SK-N-SH (cell line): ENCODE data around the gene HBEGF. TPM values are rescaled to one million over a fixed set of nuclear protein-coding genes. Genes with fewer than 3 reads are reported as not detected.

ENCODE experiments used
- CTCF ChIA-PET: fragments of 300-600, 350-600 bp; formaldehyde crosslinking; extraction: SDS; loops from one replicate; lab custom pipeline; 2021; lab: Yijun Ruan, JAX
- POLR2A ChIA-PET: fragments of 350-600 bp; sonication (Branson Sonifier 250); formaldehyde crosslinking; extraction: SDS; loops from one replicate; lab custom pipeline; 2020; ENCODE audit warnings: antibody characterized with exemption, inconsistent platforms; lab: Yijun Ruan, JAX
- DNase-seq: peaks from one replicate; pipeline ENCODE4 v3.0.0; 2012
- H2AFZ ChIP-seq: fragments of 200-600 bp; sonication (generic); 2 replicates; pipeline ENCODE4 v1.8.1; 2016; ENCODE audit warnings: antibody characterized with exemption, mild to moderate bottlenecking, low read depth
- H3F3A ChIP-seq: fragments of 200-600 bp; sonication (generic); replicated peaks from 2 replicates; pipeline ENCODE3; 2016; ENCODE audit warnings: antibody characterized with exemption, mild to moderate bottlenecking; ENCODE audit not compliant: insufficient read depth
- H3K27ac ChIP-seq, 2 experiments: fragments of 200-500 bp in 1 of 2; fragments of 200-600 bp in 1 of 2; sonication (Bioruptor generic) in 1 of 2; sonication (generic), shearing (Covaris generic) in 1 of 2; 2 replicates each; pipeline versions ENCODE4 v1.5.1 to v1.6.1; 2014 to 2016; ENCODE audit warnings: low read depth in 2 of 2, inconsistent platforms in 1 of 2, low read length in 1 of 2, mild to moderate bottlenecking in 1 of 2, mixed read lengths in 1 of 2
- H3K27me3 ChIP-seq: fragments of 200-600 bp; sonication (generic), shearing (Covaris generic); 2 replicates; pipeline ENCODE4 v1.6.1; 2016; ENCODE audit warnings: mixed run types; ENCODE audit not compliant: insufficient read depth
- H3K36me3 ChIP-seq, 2 experiments: fragments of 200-500 bp in 1 of 2; fragments of 200-600 bp in 1 of 2; sonication (Bioruptor generic) in 1 of 2; sonication (generic) in 1 of 2; replicated peaks in 1 of 2; 2 replicates each; pipeline versions ENCODE3 to v1.5.1; 2014 to 2016; ENCODE audit warnings: low read length in 1 of 2, mild to moderate bottlenecking in 1 of 2; ENCODE audit not compliant: insufficient read depth in 2 of 2, control insufficient read depth in 1 of 2
- H3K4me1 ChIP-seq, 2 experiments: fragments of 200-500 bp in 1 of 2; fragments of 200-600 bp in 1 of 2; sonication (Bioruptor generic) in 1 of 2; sonication (generic), shearing (Covaris generic) in 1 of 2; 2 replicates each; pipeline versions ENCODE4 v1.5.1 to v1.6.1; 2014 to 2016; ENCODE audit warnings: low read depth in 1 of 2, low read length in 1 of 2, mixed run types in 1 of 2; ENCODE audit not compliant: insufficient read depth in 2 of 2, control insufficient read depth in 1 of 2
- H3K4me2 ChIP-seq: fragments of 200-600 bp; sonication (generic), shearing (Covaris generic); 2 replicates; pipeline ENCODE4 v1.6.1; 2017; ENCODE audit warnings: mixed run types
- H3K4me3 ChIP-seq, 2 experiments: fragments of 200-500 bp in 1 of 2; fragments of 200-600 bp in 1 of 2; sonication (Bioruptor generic) in 1 of 2; sonication (generic), shearing (Covaris generic) in 1 of 2; 2 replicates each; pipeline versions ENCODE4 v1.5.1 to v1.8.1; 2014 to 2016; ENCODE audit warnings: low read depth in 2 of 2, inconsistent platforms in 1 of 2, low read length in 1 of 2, mild to moderate bottlenecking in 1 of 2, mixed read lengths in 1 of 2, moderate library complexity in 1 of 2
- H3K79me2 ChIP-seq: fragments of 200-600 bp; sonication (generic); 2 replicates; pipeline ENCODE4 v1.8.1; 2017; ENCODE audit warnings: mild to moderate bottlenecking; ENCODE audit not compliant: insufficient read depth
- H3K9ac ChIP-seq: fragments of 200-600 bp; sonication (generic); 2 replicates; pipeline ENCODE4 v1.6.1; 2017; ENCODE audit warnings: mixed run types
- H3K9me2 ChIP-seq: fragments of 200-600 bp; sonication (generic); 2 replicates; pipeline ENCODE4 v1.6.1; 2017; ENCODE audit warnings: mixed run types
- H3K9me3 ChIP-seq: fragments of 200-600 bp; sonication (generic); 2 replicates; pipeline ENCODE4 v1.6.1; 2017; ENCODE audit warnings: mixed run types, mild to moderate bottlenecking, moderate library complexity
- H4K20me1 ChIP-seq: fragments of 200-600 bp; sonication (generic); 2 replicates; pipeline ENCODE4 v1.6.1; 2017; ENCODE audit warnings: mild to moderate bottlenecking, mixed run types; ENCODE audit not compliant: insufficient read depth
- CHD2 ChIP-seq: fragments of 150-350 bp; IDR thresholded peaks from 2 replicates; pipeline ENCODE4 v1.6.1; 2018; ENCODE audit warnings: low read length; ENCODE audit not compliant: partially characterized antibody
- ELF1 ChIP-seq: IDR thresholded peaks from 2 replicates; pipeline ENCODE4 v1.4.0; 2012
- FOSL2 ChIP-seq: IDR thresholded peaks from 2 replicates; pipeline ENCODE4 v1.4.0; 2012; ENCODE audit warnings: low read depth, mild to moderate bottlenecking, moderate library complexity, borderline replicate concordance
- FOXJ3 ChIP-seq: sonication (generic); formaldehyde crosslinking; IDR thresholded peaks from 2 replicates; pipeline ENCODE4 v1.5.1; 2020; ENCODE audit warnings: mild to moderate bottlenecking, missing genetic modification reagents
- FOXM1 ChIP-seq: IDR thresholded peaks from 2 replicates; pipeline ENCODE4 v1.4.0; 2012; ENCODE audit warnings: low read depth, mild to moderate bottlenecking
- GABPA ChIP-seq: IDR thresholded peaks from 2 replicates; pipeline ENCODE4 v1.4.0; 2012; ENCODE audit warnings: low read depth, mild to moderate bottlenecking
- GATA2 ChIP-seq: sonication (generic); formaldehyde crosslinking; IDR thresholded peaks from 2 replicates; pipeline ENCODE4 v1.5.0; 2020; ENCODE audit warnings: mild to moderate bottlenecking, missing genetic modification reagents
- JUND ChIP-seq: IDR thresholded peaks from 2 replicates; pipeline ENCODE4 v1.4.0; 2012
- MEF2A ChIP-seq: IDR thresholded peaks from 2 replicates; pipeline ENCODE4 v1.4.0; 2012; ENCODE audit warnings: low read depth, borderline replicate concordance
- MXI1 ChIP-seq: IDR thresholded peaks from 2 replicates; pipeline ENCODE4 v1.6.1; 2012; ENCODE audit warnings: mild to moderate bottlenecking, low read depth, low read length, improper control_type of control experiment
- NRF1 ChIP-seq: IDR thresholded peaks from 2 replicates; pipeline ENCODE4 v1.6.1; 2012; ENCODE audit warnings: low read depth, mild to moderate bottlenecking, low read length
- RAD21 ChIP-seq: IDR thresholded peaks from 2 replicates; pipeline ENCODE4 v1.6.1; 2012; ENCODE audit warnings: mild to moderate bottlenecking, low read length
- RFX5 ChIP-seq: IDR thresholded peaks from 2 replicates; pipeline ENCODE4 v1.6.1; 2012; ENCODE audit warnings: mild to moderate bottlenecking, improper control_type of control experiment, low read length
- RXRA ChIP-seq: IDR thresholded peaks from 2 replicates; pipeline ENCODE4 v1.4.0; 2012; ENCODE audit warnings: low read depth, mild to moderate bottlenecking, borderline replicate concordance
- SIN3A ChIP-seq: IDR thresholded peaks from 2 replicates; pipeline ENCODE4 v1.6.1; 2012; ENCODE audit warnings: low read depth, mild to moderate bottlenecking, low read length, moderate library complexity, borderline replicate concordance
- SMC3 ChIP-seq: IDR thresholded peaks from 2 replicates; pipeline ENCODE4 v1.6.1; 2012; ENCODE audit warnings: low read depth, low read length, improper control_type of control experiment
- TAF1 ChIP-seq: IDR thresholded peaks from 2 replicates; pipeline ENCODE4 v1.6.1; 2012; ENCODE audit warnings: low read depth, mild to moderate bottlenecking, low read length, moderate library complexity, borderline replicate concordance
- TCF12 ChIP-seq: IDR thresholded peaks from 2 replicates; pipeline ENCODE4 v1.4.0; 2012
- TEAD4 ChIP-seq: IDR thresholded peaks from 2 replicates; pipeline ENCODE4 v1.4.0; 2012; ENCODE audit warnings: mild to moderate bottlenecking, borderline replicate concordance; ENCODE audit not compliant: insufficient read depth
- YY1 ChIP-seq: IDR thresholded peaks from 2 replicates; pipeline ENCODE4 v1.4.0; 2012; ENCODE audit warnings: low read depth, mild to moderate bottlenecking
- WGBS: methylation state at CpG from one replicate; pipeline ENCODE4 v1.1.6; 2017; ENCODE audit warnings: low lambda C conversion rate; 5-methylcytosine and 5-hydroxymethylcytosine counted together
- polyA plus RNA-seq, 3 experiments: library from polyadenylated mRNA; depleted of rRNA; stranded (reverse); fragments of >200 nt; gene quantifications; 2 replicates each; pipeline ENCODE4 v1.2.3, GENCODE V29; 2012
- TF ChIP-seq, protein P1 (sequence below): IDR thresholded peaks from 2 replicates; pipeline ENCODE4 v1.4.0; 2012; ENCODE audit warnings: low read depth, borderline replicate concordance
- TF ChIP-seq, protein P2 (sequence below): IDR thresholded peaks from 2 replicates; pipeline ENCODE4; 2012
- TF ChIP-seq, protein P3 (sequence below): IDR thresholded peaks from 2 replicates; pipeline ENCODE4 v1.4.0; 2012; ENCODE audit warnings: low read depth, borderline replicate concordance
- TF ChIP-seq, protein P4 (sequence below): fragments of 150-350 bp; IDR thresholded peaks from 2 replicates; pipeline ENCODE4 v1.6.1; 2016; ENCODE audit warnings: mild to moderate bottlenecking, low read depth, low read length
- TF ChIP-seq, protein P5 (sequence below): IDR thresholded peaks from 2 replicates; pipeline ENCODE4 v1.4.0; 2012; ENCODE audit warnings: low read depth

Gene HBEGF
- polyA plus RNA-seq, 1 of the 3 experiments (the other 2 are of a cell fraction): 59.8 TPM

DNA sequence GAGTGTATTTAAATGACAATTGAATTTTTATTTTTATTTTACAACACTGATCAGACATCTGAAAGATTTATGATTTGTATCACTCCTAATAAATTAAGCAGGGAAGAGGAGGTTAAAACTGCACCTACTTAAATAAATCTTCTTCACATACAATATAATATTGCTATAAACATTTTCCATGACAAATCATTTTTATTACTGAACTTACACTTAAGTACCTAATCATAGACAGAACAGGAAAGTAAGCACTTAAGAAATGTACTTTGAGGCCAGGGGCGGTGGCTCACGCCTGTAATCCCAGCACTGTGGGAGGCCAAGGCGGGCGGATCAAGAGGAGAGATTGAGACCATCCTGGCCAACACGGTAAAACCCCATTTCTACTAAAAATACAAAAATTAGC, 47.3 kb downstream of the HBEGF start:
- H3K4me3 ChIP-seq: no peak overlapping the region
- H3K36me3 ChIP-seq: peaks cover 3 to 15% of the 10 kb centered on the region in 2 experiments
- no peaks in the 10 kb centered on the region for H3K9me2 ChIP-seq
- POLR2A ChIA-PET: no interaction called here
- no peaks in the 10 kb centered on the region for H3K9me3 ChIP-seq
- CTCF ChIA-PET: interaction anchor here (1.5 kb wide), 1 partner anchor 53 kb away, joined by 4 read pairs; no protein-coding TSS in a partner anchor
- DNase-seq: no peak
- no peaks in the 10 kb centered on the region for H3K27me3 ChIP-seq
- no peak overlapping the region for H2AFZ ChIP-seq
- no peak for TF ChIP-seq FOXM1
- TF ChIP-seq GABPA: no peak
- H4K20me1 ChIP-seq: peaks cover 4% of the 10 kb centered on the region; the same call in 1 of the 2 replicates
- H3K79me2 ChIP-seq: peaks cover 72% of the 10 kb centered on the region
- H3K4me2 ChIP-seq: peak overlapping the region; percentile 59
- 81% methylated on average over 5 of the region's 5 CpGs for WGBS
- H3K9ac ChIP-seq: peak overlapping the region; percentile 44; the same call in 1 of the 2 replicates
- peaks cover 49% of the 10 kb centered on the region for H3F3A ChIP-seq
- peaks cover 5 to 53% of the 10 kb centered on the region in 2 experiments; a peak in 3 of 4 replicates for H3K4me1 ChIP-seq
- H3K27ac ChIP-seq: peak overlapping the region in 1 of 2 experiments; percentile 96; a peak in 2 of 4 replicates

DNA sequence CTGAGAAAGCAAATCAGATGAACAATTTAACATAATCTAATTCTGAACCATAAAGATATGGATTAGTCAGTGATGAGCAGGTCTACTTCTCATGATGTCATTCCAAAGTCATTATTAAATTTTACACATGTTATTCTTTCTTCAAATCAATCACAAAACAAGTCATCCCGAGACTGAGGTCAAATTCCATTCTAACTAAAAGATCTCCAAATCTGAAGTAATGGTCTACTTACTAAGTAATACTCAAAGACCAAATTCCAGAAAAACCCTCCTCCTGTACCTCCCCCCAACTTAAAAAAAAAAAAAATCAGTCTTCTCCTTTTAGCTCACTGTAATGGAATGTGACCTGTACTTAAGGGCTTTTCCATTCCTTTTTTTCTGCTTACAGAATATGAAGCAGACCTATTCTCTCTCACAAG, 48.2 kb downstream of the HBEGF start:
- POLR2A ChIA-PET: no interaction called here
- Histone ChIP-seq H3K79me2 (peaks cover 81% of the 10 kb centered on the region), H3K4me1 (peaks cover 3 to 61% of the 10 kb centered on the region in 2 experiments; a peak in 3 of 4 replicates), H3K4me2 (peak overlapping the region; percentile 59), H3K36me3 (peaks cover 3 to 15% of the 10 kb centered on the region in 2 experiments), H3K27me3 (no peaks in the 10 kb centered on the region), H3K9me2 (no peaks in the 10 kb centered on the region), H3F3A (peaks cover 49% of the 10 kb centered on the region), H4K20me1 (peaks cover 4% of the 10 kb centered on the region; the same call in 1 of the 2 replicates), H3K9me3 (no peaks in the 10 kb centered on the region), H3K27ac (peak overlapping the region in 1 of 2 experiments; percentile 96; a peak in 3 of 4 replicates), H3K4me3 (no peak overlapping the region), H3K9ac (peak overlapping the region; percentile 51; the same call in 1 of the 2 replicates), H2AFZ (no peak overlapping the region)
- DNase-seq: no peak
- WGBS: 5% methylated on average over 1 of the region's 1 CpG
- CTCF ChIA-PET: interaction anchor here (1.2 kb wide), 1 partner anchor 48 kb away, joined by 5 read pairs; the partner anchor contains the start of gene HBEGF
- no peak for TF ChIP-seq CHD2
- TF ChIP-seq, protein P1, sequence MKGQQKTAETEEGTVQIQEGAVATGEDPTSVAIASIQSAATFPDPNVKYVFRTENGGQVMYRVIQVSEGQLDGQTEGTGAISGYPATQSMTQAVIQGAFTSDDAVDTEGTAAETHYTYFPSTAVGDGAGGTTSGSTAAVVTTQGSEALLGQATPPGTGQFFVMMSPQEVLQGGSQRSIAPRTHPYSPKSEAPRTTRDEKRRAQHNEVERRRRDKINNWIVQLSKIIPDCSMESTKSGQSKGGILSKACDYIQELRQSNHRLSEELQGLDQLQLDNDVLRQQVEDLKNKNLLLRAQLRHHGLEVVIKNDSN: no peak
- TF ChIP-seq, protein P2, sequence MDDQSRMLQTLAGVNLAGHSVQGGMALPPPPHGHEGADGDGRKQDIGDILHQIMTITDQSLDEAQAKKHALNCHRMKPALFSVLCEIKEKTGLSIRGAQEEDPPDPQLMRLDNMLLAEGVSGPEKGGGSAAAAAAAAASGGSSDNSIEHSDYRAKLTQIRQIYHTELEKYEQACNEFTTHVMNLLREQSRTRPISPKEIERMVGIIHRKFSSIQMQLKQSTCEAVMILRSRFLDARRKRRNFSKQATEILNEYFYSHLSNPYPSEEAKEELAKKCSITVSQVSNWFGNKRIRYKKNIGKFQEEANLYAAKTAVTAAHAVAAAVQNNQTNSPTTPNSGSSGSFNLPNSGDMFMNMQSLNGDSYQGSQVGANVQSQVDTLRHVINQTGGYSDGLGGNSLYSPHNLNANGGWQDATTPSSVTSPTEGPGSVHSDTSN: peak; percentile 76
- TF ChIP-seq MXI1: no peak
- TF ChIP-seq, protein P3, sequence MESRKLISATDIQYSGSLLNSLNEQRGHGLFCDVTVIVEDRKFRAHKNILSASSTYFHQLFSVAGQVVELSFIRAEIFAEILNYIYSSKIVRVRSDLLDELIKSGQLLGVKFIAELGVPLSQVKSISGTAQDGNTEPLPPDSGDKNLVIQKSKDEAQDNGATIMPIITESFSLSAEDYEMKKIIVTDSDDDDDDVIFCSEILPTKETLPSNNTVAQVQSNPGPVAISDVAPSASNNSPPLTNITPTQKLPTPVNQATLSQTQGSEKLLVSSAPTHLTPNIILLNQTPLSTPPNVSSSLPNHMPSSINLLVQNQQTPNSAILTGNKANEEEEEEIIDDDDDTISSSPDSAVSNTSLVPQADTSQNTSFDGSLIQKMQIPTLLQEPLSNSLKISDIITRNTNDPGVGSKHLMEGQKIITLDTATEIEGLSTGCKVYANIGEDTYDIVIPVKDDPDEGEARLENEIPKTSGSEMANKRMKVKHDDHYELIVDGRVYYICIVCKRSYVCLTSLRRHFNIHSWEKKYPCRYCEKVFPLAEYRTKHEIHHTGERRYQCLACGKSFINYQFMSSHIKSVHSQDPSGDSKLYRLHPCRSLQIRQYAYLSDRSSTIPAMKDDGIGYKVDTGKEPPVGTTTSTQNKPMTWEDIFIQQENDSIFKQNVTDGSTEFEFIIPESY: 0 out of 2 replicates have a peak, but pooled peaks have one; percentile 14
- TF ChIP-seq GATA2 (CRISPR knock-in tag): no peak
- no peak for TF ChIP-seq YY1
- no peak for TF ChIP-seq SIN3A
- peak; percentile 70 for TF ChIP-seq TCF12
- no peak for TF ChIP-seq ELF1
- TF ChIP-seq, protein P4, sequence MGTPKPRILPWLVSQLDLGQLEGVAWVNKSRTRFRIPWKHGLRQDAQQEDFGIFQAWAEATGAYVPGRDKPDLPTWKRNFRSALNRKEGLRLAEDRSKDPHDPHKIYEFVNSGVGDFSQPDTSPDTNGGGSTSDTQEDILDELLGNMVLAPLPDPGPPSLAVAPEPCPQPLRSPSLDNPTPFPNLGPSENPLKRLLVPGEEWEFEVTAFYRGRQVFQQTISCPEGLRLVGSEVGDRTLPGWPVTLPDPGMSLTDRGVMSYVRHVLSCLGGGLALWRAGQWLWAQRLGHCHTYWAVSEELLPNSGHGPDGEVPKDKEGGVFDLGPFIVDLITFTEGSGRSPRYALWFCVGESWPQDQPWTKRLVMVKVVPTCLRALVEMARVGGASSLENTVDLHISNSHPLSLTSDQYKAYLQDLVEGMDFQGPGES: no peak
- TF ChIP-seq RXRA: peak; percentile 78
- no peak for TF ChIP-seq NRF1
- TF ChIP-seq RFX5: no peak
- peak; percentile 65 for TF ChIP-seq JUND
- TF ChIP-seq, protein P5, sequence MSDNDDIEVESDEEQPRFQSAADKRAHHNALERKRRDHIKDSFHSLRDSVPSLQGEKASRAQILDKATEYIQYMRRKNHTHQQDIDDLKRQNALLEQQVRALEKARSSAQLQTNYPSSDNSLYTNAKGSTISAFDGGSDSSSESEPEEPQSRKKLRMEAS: no peak
- no peak for TF ChIP-seq SMC3
- TF ChIP-seq FOXJ3 (CRISPR knock-in tag): no peak
- TF ChIP-seq TAF1: no peak
- no peak for TF ChIP-seq RAD21
- TF ChIP-seq MEF2A: no peak
- no peak for TF ChIP-seq GABPA
- TF ChIP-seq TEAD4: peak; percentile 48; the same call in 1 of the 2 replicates
- peak; percentile 46; the same call in 1 of the 2 replicates for TF ChIP-seq FOSL2
